HepG2 (cell line): ENCODE results near the gene KIFC1. TPM values are rescaled to one million over a fixed set of nuclear protein-coding genes. Genes with fewer than 3 reads are reported as not detected.

ENCODE experiments used
- CBFB ChIP-seq: sonication (generic); formaldehyde crosslinking; IDR thresholded peaks from 2 replicates; pipeline ENCODE4 v1.4.0; 2020; ENCODE audit warnings: missing genetic modification reagents
- DZIP1 ChIP-seq: sonication (generic); formaldehyde crosslinking; IDR thresholded peaks from 2 replicates; pipeline ENCODE4 v1.5.0; 2020; ENCODE audit warnings: mild to moderate bottlenecking, missing genetic modification reagents
- GATA4 ChIP-seq: sonication (generic); IDR thresholded peaks from 2 replicates; pipeline ENCODE4 v1.6.1; 2016; ENCODE audit warnings: antibody characterized with exemption, low read depth, borderline replicate concordance
- HDAC2 ChIP-seq: sonication (generic); formaldehyde crosslinking; IDR thresholded peaks from 2 replicates; pipeline ENCODE4 v1.4.0; 2020; ENCODE audit warnings: missing genetic modification reagents
- HIC2 ChIP-seq: sonication (generic); formaldehyde crosslinking; IDR thresholded peaks from 2 replicates; pipeline ENCODE4 v1.9.0; 2022; ENCODE audit warnings: low read depth, missing genetic modification reagents
- HNF1A ChIP-seq, 2 experiments: sonication (generic) in 1 of 2; formaldehyde crosslinking in 1 of 2; IDR thresholded peaks; 2 replicates each; pipeline versions ENCODE4 v1.4.0 to v1.6.1; 2016 to 2020; ENCODE audit warnings: borderline replicate concordance in 1 of 2, low read depth in 1 of 2, mild to moderate bottlenecking in 1 of 2, missing genetic modification reagents in 1 of 2
- KDM2A ChIP-seq: sonication (generic); formaldehyde crosslinking; IDR thresholded peaks from 2 replicates; pipeline ENCODE4 v1.4.0; 2020; ENCODE audit warnings: low read depth, missing genetic modification reagents, borderline replicate concordance
- MAFF ChIP-seq: IDR thresholded peaks from 2 replicates; pipeline ENCODE4 v1.6.1; 2011; ENCODE audit warnings: low read depth, low read length, improper control_type of control experiment
- PAX8 ChIP-seq: sonication (generic); formaldehyde crosslinking; IDR thresholded peaks from 2 replicates; pipeline ENCODE4 v1.8.0; 2022; ENCODE audit warnings: mild to moderate bottlenecking, missing genetic modification reagents, borderline replicate concordance
- SRSF9 ChIP-seq: fragments of 200-400 bp; formaldehyde crosslinking; IDR thresholded peaks from 2 replicates; pipeline ENCODE4 v1.6.1; 2018; ENCODE audit warnings: borderline replicate concordance, mild to moderate bottlenecking, low read depth, low read length; ENCODE audit not compliant: insufficient read depth, poor library complexity, severe bottlenecking
- ZNF225 ChIP-seq: sonication (generic); formaldehyde crosslinking; IDR thresholded peaks from 2 replicates; pipeline ENCODE4 v1.4.0; 2020; ENCODE audit warnings: mild to moderate bottlenecking, missing genetic modification reagents
- ZNF235 ChIP-seq: sonication (generic); formaldehyde crosslinking; IDR thresholded peaks from 2 replicates; pipeline ENCODE4 v1.8.1; 2023; ENCODE audit warnings: mild to moderate bottlenecking, missing genetic modification reagents, borderline replicate concordance
- ZNF253 ChIP-seq: sonication (generic); formaldehyde crosslinking; IDR thresholded peaks from 2 replicates; pipeline ENCODE4 v1.8.0; 2022; ENCODE audit warnings: mild to moderate bottlenecking, missing genetic modification reagents, borderline replicate concordance
- ZNF260 ChIP-seq: sonication (generic); formaldehyde crosslinking; IDR thresholded peaks from 2 replicates; pipeline ENCODE4 v1.4.0; 2020; ENCODE audit warnings: missing genetic modification reagents, low read depth, mild to moderate bottlenecking, borderline replicate concordance
- ZNF777 ChIP-seq: sonication (generic); formaldehyde crosslinking; IDR thresholded peaks from 2 replicates; pipeline ENCODE4 v1.4.0; 2020; ENCODE audit warnings: missing genetic modification reagents
- ZNF790 ChIP-seq: sonication (generic); formaldehyde crosslinking; IDR thresholded peaks from 2 replicates; pipeline ENCODE4 v1.8.0; 2022; ENCODE audit warnings: missing genetic modification reagents, mild to moderate bottlenecking, borderline replicate concordance
- ZZZ3 ChIP-seq: sonication (generic); formaldehyde crosslinking; IDR thresholded peaks from 2 replicates; pipeline ENCODE4 v1.4.0; 2020; ENCODE audit warnings: missing genetic modification reagents, mild to moderate bottlenecking, borderline replicate concordance
- polyA plus RNA-seq, 8 experiments: library from polyadenylated mRNA; depleted of rRNA in 3 of 8; stranded (reverse) in 7 of 8; unstranded in 1 of 8; fragments of >200 nt; fragmentation: Illumina TruSeq in 4 of 8; extraction: Trizol in 4 of 8; gene quantifications; 2 replicates each; pipeline versions ENCODE4 v1.2.1 to v1.2.3, GENCODE V29; 2011 to 2016; ENCODE audit warnings: low read depth in 4 of 8, missing spikeins in 1 of 8, mixed read lengths in 1 of 8; ENCODE audit not compliant: insufficient read depth in 1 of 8
- total RNA-seq, 5 experiments: library from RNA; depleted of rRNA; stranded (reverse); fragments of >200 nt; fragmentation: Illumina TruSeq; extraction: Trizol; gene quantifications; 2 replicates each; pipeline ENCODE4 v1.2.3, GENCODE V29; 2016; ENCODE audit warnings: low read depth in 1 of 5

KIFC1 gene
- total and polyA plus RNA-seq, 2 of the 13 experiments (the other 11 are each of a cell fraction or from before 2014, with no cell fraction given), result 25.0 to 45.5 TPM

GRCh38 chr6:33454009-33454946 lies 62.7 kb downstream of the KIFC1 start, which contains the start of gene ZBTB9 (continued):
- TF ChIP-seq HNF1A (IDR thresholded peaks at IDR 0.05; ENCODE audit: low read depth), result no peak
- TF ChIP-seq HNF1A (CRISPR knock-in tag; IDR thresholded peaks at IDR 0.05; ENCODE audit: borderline replicate concordance), result peak; percentile 68; the same call in 1 of the 2 replicates
- TF ChIP-seq ZNF235 (CRISPR knock-in tag), result no peak; the same call in 1 of the 2 replicates
- peak; percentile 98 for TF ChIP-seq KDM2A (CRISPR knock-in tag)
- peak; percentile 71 for TF ChIP-seq CBFB
- TF ChIP-seq GATA4, result peak; percentile 56; the same call in 1 of the 2 replicates
- TF ChIP-seq MAFF, result no peak
- TF ChIP-seq ZNF260 (CRISPR knock-in tag), result no peak
- peak; percentile 52; the same call in 1 of the 2 replicates for TF ChIP-seq PAX8 (CRISPR knock-in tag)
- TF ChIP-seq SRSF9, result no peak
- no peak for TF ChIP-seq ZNF777 (CRISPR knock-in tag)
- no peak for TF ChIP-seq HIC2 (CRISPR knock-in tag)
- TF ChIP-seq ZNF253 (CRISPR knock-in tag), result 0 out of 2 replicates have a peak, but pooled peaks have one; percentile 49
- peak; percentile 55 for TF ChIP-seq ZNF225 (CRISPR knock-in tag)
- TF ChIP-seq DZIP1 (CRISPR knock-in tag), result peak; percentile 59; the same call in 1 of the 2 replicates
- TF ChIP-seq HDAC2 (CRISPR knock-in tag), result peak; percentile 91
- peak; percentile 75; the same call in 1 of the 2 replicates for TF ChIP-seq ZNF790
- TF ChIP-seq ZZZ3 (CRISPR knock-in tag), result peak; percentile 90; the same call in 1 of the 2 replicates
